ENCODE data around the gene GBA2.

GBA2 gene

DNA sequence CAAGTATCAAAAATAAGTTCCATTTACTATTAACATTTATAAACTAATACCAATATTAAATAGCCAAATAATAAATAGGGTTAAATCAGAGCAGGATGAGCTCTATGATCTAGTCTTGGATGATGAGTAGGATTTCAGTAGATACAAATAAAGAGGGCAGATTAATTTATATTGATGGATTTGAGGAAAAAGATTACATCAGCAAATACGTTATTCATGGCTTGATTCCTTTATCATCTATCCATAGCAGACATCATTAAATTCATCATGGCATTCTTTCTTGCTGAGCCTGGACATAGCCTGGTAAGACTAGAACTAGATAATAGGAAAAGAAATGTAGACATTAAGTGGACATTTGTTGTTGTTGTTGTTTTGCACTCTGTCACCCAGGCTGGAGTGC lies 18.4 kb upstream of the GBA2 start:
- in situ Hi-C loops (cut with MboI; ENCODE audit: low sequenced_read_pairs): no loop called here

DNA sequence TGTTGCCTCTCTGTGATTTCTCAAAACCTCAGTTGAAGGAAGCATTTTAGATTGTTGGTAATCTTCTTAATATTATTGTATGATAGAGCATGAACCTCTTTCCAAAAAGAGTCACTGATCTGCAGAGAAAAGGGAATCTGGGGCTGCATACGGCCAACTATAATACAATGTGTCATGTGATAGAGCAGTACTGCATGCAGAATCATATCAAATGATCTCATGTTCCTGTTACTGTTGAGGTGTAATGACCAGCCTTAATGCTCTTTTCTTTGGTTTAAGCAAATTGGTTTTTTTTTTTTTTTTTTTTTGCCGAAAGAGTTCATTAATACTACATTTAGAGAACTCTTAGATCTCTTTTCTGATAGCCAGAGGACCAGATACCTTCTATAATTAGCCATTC lies 18.0 kb upstream of the GBA2 start:
- in situ Hi-C loops (cut with MboI; ENCODE audit: low sequenced_read_pairs): no loop called here

DNA sequence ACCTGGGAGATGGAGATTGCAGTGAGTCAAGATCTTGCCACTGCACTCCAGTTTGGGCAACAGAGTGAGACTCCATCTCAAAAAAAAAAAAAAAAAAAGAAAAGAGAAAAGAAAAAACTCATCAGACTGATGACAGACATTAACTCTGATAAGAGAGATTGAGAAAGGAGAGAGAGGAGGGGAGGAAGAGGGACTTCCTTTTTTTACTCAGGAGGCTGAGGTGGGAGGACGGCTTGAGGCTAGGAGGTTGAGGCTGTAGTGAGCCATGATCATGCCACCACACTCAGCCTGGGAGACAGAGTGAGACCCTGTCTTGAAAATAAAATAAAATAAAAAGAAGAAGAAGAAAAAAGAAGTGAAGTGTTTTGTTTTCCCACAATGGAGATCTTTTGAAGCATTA lies 14.8 kb upstream of the GBA2 start:
- in situ Hi-C loops (cut with MboI; ENCODE audit: low sequenced_read_pairs): no loop called here

DNA sequence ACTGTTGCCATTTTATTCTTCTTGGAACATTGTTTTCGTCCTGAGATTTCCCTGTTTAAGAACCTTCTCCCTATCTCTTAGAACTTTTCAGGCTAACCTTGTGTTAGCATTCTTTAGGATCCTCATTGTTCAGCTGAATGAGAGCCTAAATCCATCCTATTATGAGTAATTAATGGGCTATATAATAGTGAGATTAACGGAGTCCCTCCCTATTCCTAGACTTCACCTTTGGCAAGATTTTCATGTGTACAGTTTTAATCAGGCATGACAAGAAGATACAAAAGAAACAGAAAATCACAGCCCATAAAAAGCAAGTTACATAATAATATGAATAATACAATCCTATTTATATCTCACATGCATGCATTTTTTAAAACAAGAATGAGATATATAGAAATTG lies 14.2 kb upstream of the GBA2 start:
- in situ Hi-C loops (cut with MboI; ENCODE audit: low sequenced_read_pairs): no loop called here

DNA sequence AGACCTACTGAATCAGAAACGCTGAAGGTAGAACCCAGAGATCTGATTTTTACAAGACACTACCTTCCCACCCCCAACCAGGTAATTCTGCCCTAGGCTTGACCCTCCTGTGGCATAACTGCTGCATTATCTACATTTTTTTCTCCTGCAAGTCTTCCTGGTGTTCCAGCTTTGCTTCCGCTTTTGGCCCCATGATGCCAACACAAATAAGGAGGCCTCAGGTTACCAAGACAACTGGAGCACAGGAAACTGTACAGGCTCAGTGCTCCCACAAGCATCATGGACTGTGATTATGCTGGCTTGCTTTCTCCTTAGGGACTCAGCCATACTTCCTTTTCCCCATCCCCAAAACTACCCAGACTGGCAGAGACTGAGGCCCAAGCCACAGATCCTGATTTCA lies 11.6 kb upstream of the GBA2 start:
- in situ Hi-C loops (cut with MboI; ENCODE audit: low sequenced_read_pairs): no loop called here

DNA sequence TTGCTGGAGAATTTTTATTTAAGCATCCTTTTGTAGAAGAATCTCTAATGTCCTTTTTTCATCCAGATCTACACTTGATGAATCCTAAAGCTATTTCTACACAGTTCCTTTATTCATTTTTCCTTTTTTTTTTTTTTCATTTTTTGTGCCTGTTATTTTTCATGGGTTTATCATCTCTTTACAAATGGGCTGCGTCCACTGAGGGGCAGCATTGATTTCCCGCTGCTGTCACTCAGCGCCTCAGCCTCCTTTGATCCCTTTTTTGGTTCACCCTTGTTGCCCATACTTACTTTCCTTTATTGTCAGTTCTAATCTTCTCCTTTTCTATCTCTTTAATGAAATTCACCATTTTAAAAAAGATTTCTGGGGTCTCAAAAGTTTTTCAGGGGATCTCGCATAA lies 10.8 kb upstream of the GBA2 start:
- in situ Hi-C loops (cut with MboI; ENCODE audit: low sequenced_read_pairs): no loop called here

DNA sequence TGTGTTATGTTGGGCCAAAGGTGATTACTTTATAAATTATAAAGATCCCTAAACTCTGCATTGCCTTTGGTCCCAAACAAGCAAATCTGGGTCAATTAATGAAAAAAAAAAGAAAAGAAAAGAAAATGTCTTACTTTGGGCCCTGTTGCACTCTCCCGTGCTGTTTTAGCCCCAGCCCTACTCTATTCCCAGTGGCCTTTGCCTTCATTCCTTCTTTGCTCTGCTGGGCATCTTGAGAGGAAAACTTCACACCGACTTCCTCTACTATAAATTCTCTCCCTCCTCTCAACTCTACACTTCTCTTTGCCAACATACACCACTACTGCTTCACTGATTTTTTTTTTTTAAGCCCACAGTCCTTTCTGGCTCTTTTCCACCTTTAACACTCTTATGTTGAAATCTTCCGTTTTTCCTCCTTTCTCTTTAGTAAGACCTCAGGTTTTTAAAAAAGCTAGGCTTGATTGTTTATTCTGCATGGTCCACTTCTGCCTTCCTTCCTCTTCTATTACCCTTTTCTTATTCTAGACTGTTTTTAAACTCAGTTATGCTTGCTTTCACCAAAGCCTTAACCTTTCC lies 9.5 kb upstream of the GBA2 start:
- in situ Hi-C loops (cut with MboI; ENCODE audit: low sequenced_read_pairs): no loop called here

DNA sequence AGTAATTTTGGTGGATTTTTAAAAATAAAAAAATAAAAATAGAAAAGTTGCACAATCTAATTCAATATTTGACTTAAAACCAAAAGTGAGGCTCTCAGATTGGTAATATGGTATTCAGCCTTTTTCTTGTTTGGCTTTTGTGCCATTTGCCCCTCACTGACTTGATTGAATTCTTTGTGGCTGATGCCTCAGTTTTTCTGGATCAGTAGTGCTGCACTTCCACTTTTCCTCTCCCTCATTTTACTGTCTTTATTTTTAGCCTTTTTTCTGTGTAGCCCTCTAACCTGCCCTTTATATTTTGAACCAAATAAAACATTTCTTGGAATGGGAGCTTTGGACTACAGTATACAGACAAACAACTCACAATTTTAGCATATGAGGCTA lies 8.9 kb upstream of the GBA2 start:
- in situ Hi-C loops (cut with MboI; ENCODE audit: low sequenced_read_pairs): no loop called here

DNA sequence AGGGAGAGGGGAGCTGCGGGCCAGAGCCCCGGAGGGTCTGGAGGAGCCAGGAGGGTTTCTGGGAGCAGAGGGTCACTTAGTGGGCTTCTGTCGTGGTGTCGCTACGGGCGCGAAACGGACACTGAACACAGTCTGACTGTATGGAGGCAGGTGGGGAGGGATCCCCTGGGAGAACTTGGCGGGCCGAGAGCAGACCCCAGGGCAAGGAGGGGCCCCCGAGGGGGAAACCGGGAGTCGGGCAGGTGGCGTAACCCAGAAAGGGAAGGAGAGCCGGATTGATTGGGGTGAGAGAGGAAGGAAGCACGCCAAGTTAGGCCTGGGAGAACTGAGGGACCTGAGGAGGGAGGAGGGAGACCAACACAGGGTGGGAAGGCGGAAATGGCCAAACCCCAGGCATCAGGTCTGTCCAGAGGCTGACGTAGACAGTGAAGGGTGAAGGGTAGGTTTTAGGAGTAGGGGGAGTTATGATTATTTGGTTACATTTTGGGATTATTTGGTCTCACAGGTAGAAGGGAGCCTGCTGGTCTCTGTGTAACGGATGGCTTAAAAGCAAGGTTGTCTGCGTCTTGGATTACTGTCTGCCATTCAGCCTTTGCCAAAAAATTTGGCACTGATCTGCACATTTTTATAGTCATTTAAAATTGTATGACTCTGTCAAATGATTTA lies 8.3 kb upstream of the GBA2 start:
- in situ Hi-C loops (cut with MboI; ENCODE audit: low sequenced_read_pairs): no loop called here

DNA sequence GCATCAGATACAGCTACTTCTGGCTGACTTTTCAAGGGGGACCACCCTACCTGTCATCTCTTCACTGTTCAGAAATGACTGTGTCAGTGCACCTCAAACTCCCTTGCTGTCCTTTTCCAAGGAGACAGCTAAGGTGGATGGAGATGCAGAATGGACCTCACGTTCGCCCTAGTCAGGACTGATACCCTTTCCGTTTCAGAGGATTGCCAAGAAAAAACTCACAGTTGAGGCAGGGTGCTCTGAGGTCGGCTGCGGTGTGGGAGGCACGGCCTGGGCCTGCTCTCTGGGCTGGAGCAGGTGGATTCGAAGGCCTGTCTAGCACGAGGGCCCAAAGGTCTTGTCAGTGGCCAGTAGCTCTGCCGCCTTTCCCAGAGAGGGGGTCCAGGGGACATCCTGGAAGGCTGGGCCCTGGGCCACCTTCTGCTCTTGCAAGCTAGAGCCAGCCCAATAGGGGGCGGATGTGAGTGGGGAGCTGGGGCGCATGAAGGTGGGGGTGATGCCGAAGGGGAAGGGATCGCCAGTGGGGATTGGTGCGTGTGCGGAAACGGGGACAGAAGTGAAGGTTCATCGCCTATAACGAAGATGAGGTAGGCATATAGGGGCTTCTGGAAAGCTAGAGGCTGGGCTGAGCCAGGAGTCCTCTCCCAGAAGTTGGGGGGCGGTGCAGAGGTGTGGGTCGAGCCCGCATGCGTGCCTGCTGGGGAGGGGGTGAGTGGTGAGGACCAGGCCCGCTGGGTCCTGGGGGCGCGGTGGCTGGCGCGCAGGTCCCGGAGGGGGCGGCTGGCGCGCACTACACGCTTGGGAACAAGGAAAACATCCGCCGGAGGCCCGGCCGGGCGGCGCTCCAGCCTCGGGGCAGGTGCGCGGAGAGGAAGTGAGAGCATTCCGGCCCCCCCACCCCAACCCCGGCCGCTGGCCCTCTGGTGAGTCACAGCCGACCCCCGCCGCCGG lies 7.5 kb upstream of the GBA2 start:
- in situ Hi-C loops (cut with MboI; ENCODE audit: low sequenced_read_pairs): no loop called here

DNA sequence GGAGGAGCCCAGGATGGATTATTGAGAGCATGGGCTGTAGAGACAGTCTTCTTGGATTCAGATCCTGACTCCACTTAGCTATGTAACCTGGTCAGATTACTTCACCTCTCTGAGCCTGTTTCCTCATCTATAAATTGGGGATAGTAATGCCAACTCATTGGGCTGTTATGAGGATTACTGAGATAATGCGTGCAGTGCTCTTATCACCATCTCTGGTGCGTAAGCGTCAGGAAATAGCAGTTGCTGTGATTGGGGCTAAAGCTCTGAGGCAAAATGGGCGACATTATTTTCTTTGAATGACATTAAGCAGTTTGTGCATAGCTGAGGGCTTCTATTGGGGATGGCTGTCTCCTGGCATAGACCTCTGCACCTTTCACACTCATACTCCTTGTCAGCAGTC lies 6.0 kb upstream of the GBA2 start:
- in situ Hi-C loops (cut with MboI; ENCODE audit: low sequenced_read_pairs): no loop called here

DNA sequence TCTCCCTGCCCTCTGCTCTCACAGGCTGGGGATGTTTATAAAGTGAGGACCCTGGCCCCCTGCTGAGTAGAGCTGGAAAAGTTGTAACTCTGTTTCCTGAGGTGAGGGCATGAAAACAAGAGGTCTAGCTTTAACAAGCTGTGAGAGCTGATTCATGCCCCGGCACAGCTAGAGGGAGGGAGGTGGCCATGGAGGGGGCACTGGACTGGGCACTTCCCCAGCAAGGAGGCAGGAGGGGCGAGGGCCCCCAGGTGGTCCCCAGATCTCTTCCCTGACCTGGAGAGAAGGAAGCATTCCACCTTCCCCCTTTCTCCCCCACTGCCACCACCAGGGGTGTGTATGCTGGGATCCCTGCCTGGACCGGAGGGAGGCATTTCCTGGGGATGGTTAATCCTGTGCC lies 5.2 kb upstream of the GBA2 start, which contains the start of gene MSMP:
MSMP (minus strand) TSS at position 13 of the 400 bp plus-strand sequence. CDS start 147 bp downstream, outside the sequence.
- in situ Hi-C loops (cut with MboI; ENCODE audit: low sequenced_read_pairs): no loop called here

DNA sequence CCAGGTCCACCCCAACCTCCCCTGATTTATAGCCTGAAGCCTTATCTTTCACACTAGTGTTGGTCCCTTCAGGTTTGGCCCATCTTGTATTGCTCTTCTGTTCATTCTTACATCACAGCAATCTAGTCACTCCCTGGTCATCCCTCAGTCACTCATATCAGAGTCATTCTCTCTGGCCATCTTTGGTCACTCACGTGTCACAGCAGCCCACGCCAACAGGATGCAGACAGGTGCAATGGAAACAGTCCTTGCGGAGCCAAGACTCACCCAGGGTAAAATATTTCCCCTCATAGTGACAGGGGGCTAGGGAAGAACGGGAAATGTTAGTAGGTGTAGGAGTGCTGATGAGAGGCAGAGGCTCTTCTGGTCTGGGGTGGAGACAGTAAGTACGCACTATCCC lies 4.4 kb upstream of the GBA2 start:
- in situ Hi-C loops (cut with MboI; ENCODE audit: low sequenced_read_pairs): no loop called here

DNA sequence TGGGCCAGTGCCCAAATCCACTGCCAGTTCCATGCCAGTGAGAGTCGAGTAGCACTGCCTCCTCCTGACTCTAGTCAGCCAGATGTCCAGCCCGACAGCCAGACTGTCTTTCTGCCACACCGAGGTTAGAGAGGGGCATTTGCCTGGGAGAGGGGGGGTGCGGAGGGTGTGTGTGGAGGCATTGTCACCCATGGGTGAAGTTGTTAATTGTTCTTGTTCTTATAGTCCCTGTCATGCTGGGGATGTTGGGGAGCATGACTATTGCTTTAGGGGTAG lies 1.2 kb upstream of the GBA2 start:
- in situ Hi-C loops (cut with MboI; ENCODE audit: low sequenced_read_pairs): no loop called here

DNA sequence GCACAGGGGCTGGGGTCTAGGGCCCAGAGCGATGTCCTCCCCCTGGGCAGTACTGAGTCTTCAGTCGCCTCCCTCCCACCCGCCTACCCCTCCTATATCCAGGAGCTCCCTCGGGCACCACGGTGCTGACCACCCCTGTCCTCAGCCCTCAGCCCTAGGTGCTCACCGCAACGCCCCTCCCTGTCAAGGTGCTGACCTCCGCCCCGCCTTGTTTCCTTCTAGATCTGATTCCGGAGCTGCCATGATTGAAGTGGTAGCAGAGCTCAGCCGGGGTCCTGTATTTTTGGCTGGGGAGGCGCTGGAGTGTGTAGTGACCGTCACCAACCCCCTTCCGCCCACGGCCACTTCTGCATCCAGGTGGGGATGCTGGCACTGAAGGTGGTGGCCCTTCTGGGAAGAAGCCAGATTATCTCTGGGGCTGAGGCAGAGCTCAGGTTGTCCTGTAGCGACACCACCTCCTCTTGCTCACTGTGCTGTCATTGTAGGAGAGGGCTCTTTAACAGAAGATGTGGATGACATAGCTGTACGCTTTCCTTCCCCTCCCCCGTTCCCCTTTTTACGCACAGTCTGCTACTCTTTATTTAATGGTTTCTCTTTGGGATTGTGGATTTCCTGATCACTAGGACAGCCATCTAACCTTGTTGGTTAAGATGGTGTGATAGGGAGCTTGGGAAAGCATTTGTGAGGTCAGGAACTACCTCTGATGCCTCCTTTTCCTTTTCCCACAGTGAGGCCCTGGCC lies 657 bp upstream of the GBA2 start:
- in situ Hi-C loops (cut with MboI; ENCODE audit: low sequenced_read_pairs): no loop called here

DNA sequence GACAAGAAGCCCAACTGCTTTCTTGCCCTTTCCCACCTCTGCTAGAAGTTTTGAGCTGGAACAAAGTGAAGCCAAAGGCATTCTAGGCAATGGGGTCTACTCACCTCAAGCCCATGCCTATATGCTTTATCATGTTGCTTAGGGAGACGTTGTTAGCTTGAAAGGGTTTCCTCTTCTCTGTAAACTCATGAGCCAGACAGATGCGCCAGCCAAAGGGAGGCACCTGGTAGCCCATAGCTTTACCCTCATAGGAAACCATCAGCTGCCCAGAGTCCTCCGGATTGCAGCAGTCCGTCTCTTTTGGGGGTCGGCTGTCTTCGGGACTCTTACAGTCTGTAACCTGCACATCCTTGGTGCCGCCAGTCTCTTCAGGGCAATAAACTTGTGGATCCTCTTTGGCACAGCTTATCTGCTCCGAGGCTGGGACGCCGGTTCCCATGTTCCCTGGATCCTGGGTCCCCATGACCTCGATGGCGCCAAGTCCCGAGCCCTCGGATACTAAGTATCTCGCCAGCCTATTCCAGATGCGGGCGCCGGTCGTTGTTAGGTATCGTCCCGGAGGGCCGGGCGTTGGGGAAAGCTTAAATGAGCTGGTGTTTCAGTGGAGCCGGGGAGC lies 678 bp downstream of the GBA2 start:
- in situ Hi-C loops (cut with MboI; ENCODE audit: low sequenced_read_pairs): no loop called here

DNA sequence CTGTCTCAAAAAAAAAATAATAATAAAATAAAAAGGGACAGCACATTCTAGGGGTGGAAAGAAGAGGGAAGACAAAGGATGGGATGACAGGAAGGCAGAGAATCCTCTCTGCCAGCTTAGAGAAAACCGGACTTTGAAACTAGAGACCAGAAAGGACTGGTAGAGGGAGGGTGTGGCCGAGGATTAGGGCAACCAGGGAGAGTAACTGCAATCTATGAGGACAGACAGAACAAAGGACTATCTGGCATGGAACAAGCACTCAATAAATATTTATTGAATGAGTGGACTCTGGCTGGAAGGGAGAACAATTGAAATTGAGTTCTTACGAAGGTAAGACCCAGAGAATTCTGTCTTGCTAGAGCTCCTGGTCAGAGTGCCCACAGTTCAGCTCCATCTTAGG lies 2.4 kb downstream of the GBA2 start:
- in situ Hi-C loops (cut with MboI; ENCODE audit: low sequenced_read_pairs): no loop called here

DNA sequence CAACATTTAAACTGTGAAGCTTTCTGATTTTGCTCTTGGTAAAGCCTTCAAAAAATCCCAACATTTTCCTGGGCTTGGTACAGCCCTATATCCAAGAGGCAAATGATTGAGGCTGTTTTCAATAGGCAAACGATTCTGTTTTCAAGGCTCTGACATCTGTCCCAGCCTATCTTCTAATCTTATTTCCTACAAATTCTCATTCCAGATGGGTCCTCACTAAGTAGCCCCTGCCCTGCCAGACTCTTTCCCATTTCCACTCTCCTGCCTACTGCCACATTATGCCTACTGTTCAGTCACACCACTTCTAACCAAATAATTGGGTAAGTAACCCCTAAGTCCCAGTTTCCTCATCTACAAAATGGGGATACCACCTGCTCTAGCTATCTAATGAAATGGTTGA lies 3.5 kb downstream of the GBA2 start:
- in situ Hi-C loops (cut with MboI; ENCODE audit: low sequenced_read_pairs): no loop called here

DNA sequence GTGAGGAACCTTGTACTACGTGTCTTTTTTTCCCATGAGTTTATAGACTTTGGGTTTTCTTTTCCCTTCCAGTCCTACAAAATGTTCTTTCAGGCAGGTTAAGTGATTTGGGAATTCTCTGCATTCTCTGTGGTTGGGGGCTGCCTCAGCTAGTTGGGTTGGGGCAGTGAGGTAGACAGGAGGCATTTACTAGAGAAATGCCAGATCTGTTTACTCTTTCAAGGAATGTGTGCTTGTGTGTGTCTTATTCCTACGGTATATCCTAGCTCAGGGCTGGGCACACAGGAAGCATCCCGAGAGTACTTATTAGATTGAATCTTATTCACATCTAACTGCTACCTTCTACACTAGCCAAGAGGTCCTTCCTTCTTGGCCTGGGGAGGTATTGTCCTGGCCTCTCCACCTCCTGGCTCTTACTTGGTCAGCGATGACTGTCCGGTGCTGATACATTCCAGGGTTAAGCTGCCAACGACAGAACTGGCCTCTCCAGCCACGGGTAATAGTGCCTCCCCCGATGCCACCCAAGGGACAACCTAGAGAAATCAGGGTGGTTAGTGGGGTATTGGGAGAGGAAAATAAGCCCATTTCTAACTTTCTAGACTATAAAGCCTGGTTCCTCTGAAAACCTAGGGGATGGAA lies 5.0 kb downstream of the GBA2 start:
- in situ Hi-C loops (cut with MboI; ENCODE audit: low sequenced_read_pairs): no loop called here

DNA sequence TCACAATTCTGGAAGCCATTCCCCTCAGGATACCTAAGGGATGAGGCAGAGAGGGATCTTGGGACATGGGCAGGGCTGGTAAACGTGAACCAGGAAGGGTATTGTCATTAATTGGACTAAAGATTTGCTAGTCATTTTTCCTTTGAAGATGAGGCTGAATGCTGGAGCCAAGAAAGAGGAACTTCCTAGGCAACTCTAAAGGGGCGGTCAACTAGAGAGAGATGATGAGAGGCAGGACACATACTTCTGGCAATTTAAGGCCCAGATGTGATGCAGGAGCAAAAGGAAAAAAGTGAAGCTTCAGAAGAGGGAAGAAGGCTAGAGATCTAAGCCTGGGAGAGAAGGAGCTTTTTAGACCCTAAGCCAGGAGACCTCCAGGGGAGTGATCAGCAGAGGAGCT lies 5.6 kb downstream of the GBA2 start:
- in situ Hi-C loops (cut with MboI; ENCODE audit: low sequenced_read_pairs): no loop called here

DNA sequence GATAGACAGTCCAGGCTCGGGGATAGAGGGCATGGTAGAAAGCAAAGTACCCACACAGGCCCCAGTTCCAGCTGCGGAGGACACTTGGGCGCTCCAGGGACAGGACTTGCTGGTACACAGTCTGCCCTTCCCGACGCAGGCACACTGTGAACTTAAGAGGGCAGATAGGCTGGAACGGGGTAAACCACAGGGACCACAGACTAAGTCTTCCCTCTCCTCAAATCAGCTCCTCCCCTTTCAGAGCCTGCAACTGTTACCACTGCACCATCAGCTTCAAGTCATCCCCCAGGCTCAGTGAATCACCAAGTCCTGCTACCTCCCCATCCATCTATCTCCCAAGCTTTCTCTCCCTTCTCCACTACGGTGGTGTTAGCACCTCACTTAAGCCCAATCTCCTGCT lies 7.3 kb downstream of the GBA2 start:
- in situ Hi-C loops (cut with MboI; ENCODE audit: low sequenced_read_pairs): no loop called here

All from HL-60/S4 treated with retinoic acid at 250 ng/mL for 4 days and 3 days (cell line).